CD4-positive, alpha-beta memory T cell (primary cell): ENCODE measurements around the gene NADK2. TPM values are rescaled to one million over a fixed set of nuclear protein-coding genes. Genes with fewer than 3 reads are reported as not detected.
A peak's percentile ranks its signal among the peaks of the same experiment; 100 is the strongest.

ENCODE experiments used
- CTCF ChIA-PET: fragments of 350-600 bp; sonication (Branson Sonifier 250); formaldehyde crosslinking; loops from one replicate; lab custom pipeline; 2021; ENCODE audit warnings: inconsistent platforms; ENCODE audit not compliant: partially characterized antibody; lab: Charles Lee
- POLR2A ChIA-PET: fragments of 350-600 bp; sonication (Branson Sonifier 250); formaldehyde crosslinking; loops from one replicate; lab custom pipeline; 2021; ENCODE audit not compliant: partially characterized antibody; lab: Charles Lee
- DNase-seq, 5 donors: peaks; one replicate each; pipeline versions ENCODE4 v3.0.0 to v3.0.0-alpha.2; 2020 to 2022; ENCODE audit warnings: mixed read lengths in 1 of 5
- H3K27ac ChIP-seq: one replicate; pipeline ENCODE4 v1.7.0; 2013; ENCODE audit warnings: low read depth, low read length
- H3K27me3 ChIP-seq: 2 replicates; pipeline ENCODE4 v1.7.0; 2013; ENCODE audit warnings: mild to moderate bottlenecking, low read length, moderate library complexity; ENCODE audit not compliant: insufficient read depth
- H3K36me3 ChIP-seq: 2 replicates; pipeline ENCODE4 v1.7.0; 2013; ENCODE audit warnings: mild to moderate bottlenecking, low read length, moderate library complexity; ENCODE audit not compliant: insufficient read depth
- H3K4me1 ChIP-seq: 2 replicates; pipeline ENCODE4 v1.7.0; 2013; ENCODE audit warnings: mild to moderate bottlenecking, low read length, moderate library complexity; ENCODE audit not compliant: insufficient read depth
- H3K4me3 ChIP-seq, 2 donors: one replicate each; pipeline ENCODE4 v1.7.0; 2013; ENCODE audit warnings: low read length in 2 of 2, mild to moderate bottlenecking in 1 of 2
- H3K9me3 ChIP-seq, 2 donors: one replicate each; pipeline ENCODE4 v1.7.0; 2013; ENCODE audit warnings: low read length in 2 of 2, control low read depth in 1 of 2; ENCODE audit not compliant: control insufficient read depth in 1 of 2
- H3K27ac Mint-ChIP-seq, 7 donors: one replicate each; pipeline ENCODE4 v1.8.0; 2020 to 2021; ENCODE audit warnings: mixed read lengths in 7 of 7, mild to moderate bottlenecking in 6 of 7, inconsistent platforms in 3 of 7, moderate library complexity in 3 of 7
- H3K27me3 Mint-ChIP-seq, 2 donors: one replicate each; pipeline ENCODE4 v1.8.0; 2020 to 2021; ENCODE audit warnings: mixed read lengths in 2 of 2
- H3K36me3 Mint-ChIP-seq, 2 donors: one replicate each; pipeline ENCODE4 v1.8.0; 2020 to 2021; ENCODE audit warnings: mixed read lengths in 2 of 2, inconsistent platforms in 1 of 2, mild to moderate bottlenecking in 1 of 2
- H3K4me1 Mint-ChIP-seq, 4 donors: one replicate each; pipeline ENCODE4 v1.8.0; 2020 to 2021; ENCODE audit warnings: mixed read lengths in 4 of 4, mild to moderate bottlenecking in 1 of 4
- H3K4me3 Mint-ChIP-seq, 8 donors: one replicate each; pipeline ENCODE4 v1.8.0; 2020 to 2021; ENCODE audit warnings: mixed read lengths in 8 of 8, mild to moderate bottlenecking in 7 of 8, moderate library complexity in 6 of 8, inconsistent platforms in 3 of 8
- H3K9me3 Mint-ChIP-seq, 8 donors: one replicate each; pipeline ENCODE4 v1.8.0; 2020 to 2021; ENCODE audit warnings: mixed read lengths in 8 of 8, mild to moderate bottlenecking in 5 of 8, inconsistent platforms in 3 of 8, moderate library complexity in 1 of 8
- intact Hi-C: fragments of 100-400 bp; cut with micrococcal nuclease; formaldehyde crosslinking; loops from one replicate; pipeline ENCODE4 v1.15.1; 2023
- microRNA-seq: library from miRNA; unstranded; fragments of <30 nt; microRNA quantifications from one replicate; pipeline ENCODE4 v1.2.0, GENCODE V29; 2021; ENCODE audit warnings: borderline replicate concordance, borderline number of aligned reads, borderline microRNAs expressed, mixed read lengths
- polyA plus RNA-seq, 2 donors: library from polyadenylated mRNA; unstranded; fragments of 300-500 nt; fragmentation: Illumina TruSeq; gene quantifications; one replicate each; pipeline ENCODE4 v1.2.3, GENCODE V29; 2021
- total RNA-seq, 2 experiments: library from RNA; stranded (reverse); gene quantifications; one replicate each; pipeline ENCODE4 v1.2.3, GENCODE V29; 2021

Gene NADK2
- total and polyA plus RNA-seq, 4 experiments from 2014 or later: 5.8 to 14.5 (median 11.0) TPM

DNA sequence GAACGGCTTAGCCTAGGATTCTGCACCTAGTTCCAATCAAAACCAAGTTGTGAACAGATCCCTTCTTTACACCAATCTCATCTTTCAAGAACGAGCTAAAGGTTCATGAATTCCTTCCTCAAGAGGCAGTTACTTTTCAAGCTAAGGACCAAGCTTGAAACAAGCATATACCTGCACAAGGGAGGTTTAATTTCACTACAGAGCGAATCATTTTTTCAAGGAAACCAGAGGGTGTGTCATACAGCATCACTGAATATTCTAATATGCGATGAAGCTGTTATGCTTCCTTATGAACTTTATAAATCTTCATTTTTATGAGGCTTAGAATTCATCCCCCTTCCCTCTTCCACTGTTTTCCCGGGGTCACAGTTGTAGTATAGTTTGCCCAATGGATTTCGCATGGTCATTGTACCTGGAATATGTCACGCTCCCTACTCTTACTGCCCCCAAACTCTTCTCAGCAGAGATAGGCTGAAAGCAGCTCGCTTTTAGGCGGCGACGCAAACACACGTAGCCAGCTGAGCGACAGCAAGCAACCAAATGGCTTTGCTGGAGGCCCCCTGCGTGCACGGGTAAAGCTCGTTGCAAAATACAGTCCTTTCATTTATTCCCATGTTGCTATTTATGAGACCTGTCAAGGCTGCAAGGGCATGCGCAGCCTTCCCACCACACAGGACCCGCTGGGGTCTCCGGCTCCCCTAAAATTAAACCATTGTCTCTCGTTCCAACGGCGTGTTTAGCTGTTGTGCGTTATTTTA, 90.9 kb downstream of the NADK2 start:
- H3K9me3 Mint-ChIP-seq: no peaks in the 10 kb centered on the region
- peaks cover 58% of the 10 kb centered on the region for H3K4me1 ChIP-seq
- intact Hi-C loops: loop anchor here (1.0 to 5.0 kb wide), 2 partner anchors 91 to 1314 kb away; partner anchors contain the start of gene TTC23L
- peak overlapping the region; percentile 79 to 98 (median 94) for H3K27ac Mint-ChIP-seq
- H3K36me3 Mint-ChIP-seq: peaks cover 14 to 38% of the 10 kb centered on the region in 2 donors
- POLR2A ChIA-PET: interaction anchor here (1.2 to 4.3 kb wide), 6 partner anchors 11 to 1221 kb away, joined by 3 to 48 read pairs (median 8); partner anchors contain the start of genes DNAJC21, NADK2, NIPBL and NUP155
- no peaks in the 10 kb centered on the region for H3K9me3 ChIP-seq
- peak overlapping the region; percentile 93 to 98 (median 95) for H3K4me3 Mint-ChIP-seq
- H3K4me1 Mint-ChIP-seq: peaks cover 44 to 73% (median 58%) of the 10 kb centered on the region in 4 donors
- no peaks in the 10 kb centered on the region for H3K27me3 ChIP-seq
- H3K27ac ChIP-seq: peak overlapping the region; percentile 71
- no peaks in the 10 kb centered on the region for H3K36me3 ChIP-seq
- H3K4me3 ChIP-seq: peak overlapping the region; percentile 77 to 90
- H3K27me3 Mint-ChIP-seq: no peaks in the 10 kb centered on the region
- peak; percentile 19 to 75 (median 35) for DNase-seq
- CTCF ChIA-PET: interaction anchor here (0.9 to 3.4 kb wide), 4 partner anchors 11 to 1229 kb away, joined by 3 to 17 read pairs (median 5); partner anchors contain the start of genes NADK2 and WDR70

- ChIA-PET CTCF (no interaction called here), POLR2A (no interaction called here)
- intact Hi-C loops: no loop called here
Observed at GRCh38 chr5:36147681-36148080, 94.0 kb downstream of the NADK2 start.

DNA sequence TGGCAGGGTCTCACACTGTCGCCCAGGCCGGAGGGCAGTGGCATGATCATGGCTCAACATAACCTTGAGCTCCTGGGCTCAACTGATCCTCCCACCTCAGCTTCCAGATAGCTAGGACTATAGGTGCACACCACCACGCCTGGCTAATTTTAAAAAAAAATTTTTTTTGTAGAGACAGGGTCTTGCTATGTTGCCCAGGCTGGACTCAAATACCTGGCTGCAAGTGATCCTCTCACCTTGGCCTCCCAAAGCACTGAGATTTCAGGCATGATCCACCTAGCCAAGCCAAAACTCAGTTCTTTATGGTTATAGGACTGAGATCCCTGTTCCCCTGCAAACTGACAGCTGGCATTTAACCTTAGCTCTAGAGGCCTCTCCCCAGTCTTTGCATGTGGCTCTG, 95.3 kb downstream of the NADK2 start:
- no peak for DNase-seq
- peaks cover 4% of the 10 kb centered on the region for H3K36me3 ChIP-seq
- H3K36me3 Mint-ChIP-seq: peaks cover 4 to 13% of the 10 kb centered on the region in 2 donors
- H3K9me3 Mint-ChIP-seq: no peaks in the 10 kb centered on the region
- H3K27me3 Mint-ChIP-seq: no peaks in the 10 kb centered on the region
- ChIA-PET POLR2A (no interaction called here), CTCF (interaction anchor here (0.7 kb wide), 1 partner anchor 68 kb away, joined by 3 read pairs; no protein-coding TSS in a partner anchor)
- H3K4me1 Mint-ChIP-seq: peaks cover 22 to 40% (median 28%) of the 10 kb centered on the region in 4 donors
- H3K27ac ChIP-seq: no peak overlapping the region
- no peaks in the 10 kb centered on the region for H3K9me3 ChIP-seq
- intact Hi-C loops: no loop called here
- H3K4me1 ChIP-seq: peaks cover 37% of the 10 kb centered on the region
- no peak overlapping the region for H3K27ac Mint-ChIP-seq
- no peak overlapping the region for H3K4me3 Mint-ChIP-seq
- H3K27me3 ChIP-seq: no peaks in the 10 kb centered on the region
- no peak overlapping the region for H3K4me3 ChIP-seq

More at GRCh38 chr5:36147681-36148080, 94.0 kb downstream of the NADK2 start:
- no peaks in the 10 kb centered on the region for H3K27me3 ChIP-seq
- no peaks in the 10 kb centered on the region for H3K36me3 ChIP-seq
- no peaks in the 10 kb centered on the region for H3K27me3 Mint-ChIP-seq
- peak overlapping the region in 1 of 8 donors; percentile 49 for H3K4me3 Mint-ChIP-seq
- no peak overlapping the region for H3K27ac Mint-ChIP-seq
- no peaks in the 10 kb centered on the region for H3K9me3 Mint-ChIP-seq
- peaks cover 0 to 22% of the 10 kb centered on the region in 2 donors for H3K36me3 Mint-ChIP-seq
- peaks cover 29 to 50% (median 36%) of the 10 kb centered on the region in 4 donors for H3K4me1 Mint-ChIP-seq
- H3K9me3 ChIP-seq: no peaks in the 10 kb centered on the region
- H3K27ac ChIP-seq: no peak overlapping the region
- H3K4me1 ChIP-seq: peaks cover 41% of the 10 kb centered on the region
- no peak for DNase-seq
- no peak overlapping the region for H3K4me3 ChIP-seq

GRCh38 chr5:36145311-36145710, 96.4 kb downstream of the NADK2 start:
- no peak for DNase-seq
- ChIA-PET CTCF (no interaction called here), POLR2A (no interaction called here)
- no peak overlapping the region for H3K4me3 ChIP-seq
- no peak overlapping the region for H3K4me3 Mint-ChIP-seq
- no peaks in the 10 kb centered on the region for H3K27me3 ChIP-seq
- H3K9me3 Mint-ChIP-seq: no peaks in the 10 kb centered on the region
- H3K27ac Mint-ChIP-seq: no peak overlapping the region
- intact Hi-C loops: no loop called here
- no peak overlapping the region for H3K27ac ChIP-seq
- no peaks in the 10 kb centered on the region for H3K27me3 Mint-ChIP-seq
- peaks cover 4% of the 10 kb centered on the region for H3K36me3 ChIP-seq
- H3K4me1 Mint-ChIP-seq: peaks cover 16 to 30% (median 21%) of the 10 kb centered on the region in 4 donors
- peaks cover 12 to 14% of the 10 kb centered on the region in 2 donors for H3K36me3 Mint-ChIP-seq
- H3K9me3 ChIP-seq: no peaks in the 10 kb centered on the region
- H3K4me1 ChIP-seq: peaks cover 29% of the 10 kb centered on the region

Small RNA genes lying within 50 kb of the gene (microRNA-seq; reads per million reads assigned to microRNA genes)
- gene MIR580: 2.2 reads per million

Other genes starting within 250 kb of the NADK2 start
- not detected for gene UGT3A2, start 175.0 kb downstream of the NADK2 start, total RNA-seq
- under 1 TPM in 1 of 2 donors, not detected in 1; 0.17 TPM for gene UGT3A2, start 175.0 kb downstream of the NADK2 start, polyA plus RNA-seq
- gene LMBRD2, start 90.0 kb downstream of the NADK2 start, total RNA-seq: 10 to 100 TPM; 16.0 to 16.6 TPM
- 1 to 10 TPM; 3.0 to 4.1 TPM for gene LMBRD2, start 90.0 kb downstream of the NADK2 start, polyA plus RNA-seq
- 10 to 100 TPM; 21.0 to 23.9 TPM for gene SKP2, start 89.8 kb downstream of the NADK2 start, total RNA-seq
- gene SKP2, start 89.8 kb downstream of the NADK2 start, polyA plus RNA-seq: 10 to 100 TPM; 18.3 to 19.2 TPM
- gene RANBP3L, start 60.0 kb upstream of the NADK2 start, total RNA-seq: not detected
- gene RANBP3L, start 60.0 kb upstream of the NADK2 start, polyA plus RNA-seq: not detected